Right lobe of liver (tissue), 6 donors: ENCODE results near the gene ITPR1. TPM values are rescaled to one million over a fixed set of nuclear protein-coding genes. Genes with fewer than 3 reads are reported as not detected.

Experiments
- ATAC-seq, 4 donors: fragments of 200-7000 bp; cut with Tn5 transposase; one replicate each; pipeline ENCODE4 v1.9.1; 2020; ENCODE audit warnings: mild to moderate bottlenecking in 4 of 4, moderate library complexity in 4 of 4
- DNase-seq, 3 donors: peaks; one replicate each; pipeline ENCODE4 v3.0.0-alpha.2; 2020
- H3K27ac ChIP-seq, 3 donors: fragments of 200-600 bp; one replicate each; pipeline ENCODE4 v1.8.0; 2022
- H3K27me3 ChIP-seq, 2 donors: fragments of 200-600 bp; one replicate each; pipeline ENCODE4 v1.8.0; 2022
- H3K36me3 ChIP-seq, 4 donors: fragments of 200-600 bp; sonication (generic) in 1 of 4; one replicate each; pipeline versions ENCODE4 v1.5.1 to v1.8.0; 2017 to 2022; ENCODE audit warnings: control low read depth in 1 of 4
- H3K4me1 ChIP-seq, 4 donors: fragments of 200-600 bp; sonication (generic) in 1 of 4; one replicate each; pipeline versions ENCODE4 v1.5.1 to v1.8.0; 2017 to 2022; ENCODE audit warnings: control low read depth in 1 of 4
- H3K4me3 ChIP-seq, 3 donors: fragments of 200-600 bp; one replicate each; pipeline ENCODE4 v1.8.0; 2022
- H3K9me3 ChIP-seq, 4 donors: fragments of 200-600 bp; sonication (generic) in 1 of 4; one replicate each; pipeline versions ENCODE4 v1.5.1 to v1.8.0; 2017 to 2022; ENCODE audit warnings: control low read depth in 1 of 4
- CTCF ChIP-seq, 4 donors: fragments of 200-600 bp in 3 of 4; fragments of 450-650 bp in 1 of 4; IDR thresholded peaks; one replicate each; pipeline versions ENCODE4 v1.5.1 to v1.8.0; 2016 to 2022; ENCODE audit warnings: antibody characterized with exemption in 4 of 4, mild to moderate bottlenecking in 2 of 4
- POLR2A ChIP-seq: fragments of 450-650 bp; IDR thresholded peaks from one replicate; pipeline ENCODE4 v1.6.1; 2017; ENCODE audit warnings: antibody characterized with exemption, mild to moderate bottlenecking
- WGBS: methylation state at CpG from one replicate; pipeline ENCODE4 v1.1.6; 2018; ENCODE audit warnings: low coverage, low lambda C conversion rate; ENCODE audit not compliant: insufficient coverage; ENCODE audit errors: missing lambda C conversion rate; 5-methylcytosine and 5-hydroxymethylcytosine counted together
- intact Hi-C, 2 donors: fragments of 100-400 bp; cut with DNase I; formaldehyde crosslinking; loops; one replicate each; pipeline versions ENCODE4 v1.11.2 to v1.14.1; 2022
- total RNA-seq, 6 experiments: library from RNA; depleted of rRNA in 2 of 6; stranded (reverse); fragments of >200 nt in 2 of 6; fragmentation: NEBNext Ultra II Directional in 3 of 6; extraction: Animal tissue kit (Norgen Biotek cat#: 25700) in 3 of 6; gene quantifications; one replicate each; pipeline versions ENCODE4 v1.1.0 to v1.2.4, GENCODE V29; 2016 to 2023
- donor health status: DM: no; HTN: yes; CAD: no.
- donor health status: DM: no; HTN: no; CAD: no.
- donor health status: DM: no; HTN: no; CAD: no.
- donor health status: DM: no; HTN: yes; CAD: no.
- donor health status: DM: no; HTN: yes; CAD: no.

Gene ITPR1
- total RNA-seq, 6 experiments from 2014 or later: 6.5 to 16.2 (median 11.5) TPM

GRCh38 chr3:4886448-4886847, 393.3 kb downstream of the ITPR1 start:
- Histone ChIP-seq H3K4me1 (no peaks in the 10 kb centered on the region), H3K9me3 (no peaks in the 10 kb centered on the region), H3K36me3 (no peaks in the 10 kb centered on the region), H3K4me3 (no peak overlapping the region), H3K27ac (no peak overlapping the region), H3K27me3 (no peaks in the 10 kb centered on the region)
- no peak for TF ChIP-seq POLR2A
- TF ChIP-seq CTCF (IDR thresholded peaks at IDR 0.05): no peak
- intact Hi-C loops: no loop called here
- no peak for ATAC-seq
- WGBS: 95% methylated on average over 6 of the region's 7 CpGs
- no peak for DNase-seq

GRCh38 chr3:4887177-4887576, 394.0 kb downstream of the ITPR1 start:
- H3K4me1 ChIP-seq: no peaks in the 10 kb centered on the region
- 50% methylated on average over 7 of the region's 8 CpGs for WGBS
- no peak for TF ChIP-seq POLR2A
- TF ChIP-seq CTCF (IDR thresholded peaks at IDR 0.05): no peak
- H3K9me3 ChIP-seq: no peaks in the 10 kb centered on the region
- no peaks in the 10 kb centered on the region for H3K36me3 ChIP-seq
- ATAC-seq (peak in 1 of 4 donors; percentile 68), DNase-seq (no peak)
- intact Hi-C loops: no loop called here
- H3K27ac ChIP-seq: no peak overlapping the region
- H3K27me3 ChIP-seq: no peaks in the 10 kb centered on the region
- no peak overlapping the region for H3K4me3 ChIP-seq

GRCh38 chr3:4888913-4889846, 396.0 kb downstream of the ITPR1 start:
- H3K4me1 ChIP-seq: no peaks in the 10 kb centered on the region
- TF ChIP-seq POLR2A (no peak), CTCF (IDR thresholded peaks at IDR 0.05) (no peak)
- no peak overlapping the region for H3K4me3 ChIP-seq
- no peak for DNase-seq
- 75% methylated on average over 4 of the region's 4 CpGs for WGBS
- H3K27ac ChIP-seq: no peak overlapping the region
- intact Hi-C loops: no loop called here
- H3K27me3 ChIP-seq: no peaks in the 10 kb centered on the region
- ATAC-seq: peak; percentile 36 to 78 (median 60)
- H3K9me3 ChIP-seq: no peaks in the 10 kb centered on the region
- no peaks in the 10 kb centered on the region for H3K36me3 ChIP-seq

- Histone ChIP-seq H3K4me3 (no peak overlapping the region), H3K9me3 (no peaks in the 10 kb centered on the region), H3K36me3 (no peaks in the 10 kb centered on the region), H3K27ac (no peak overlapping the region), H3K27me3 (no peaks in the 10 kb centered on the region), H3K4me1 (no peaks in the 10 kb centered on the region)
- DNase-seq (no peak), ATAC-seq (peak in 2 of 4 donors; percentile 36 to 68)
- intact Hi-C loops: no loop called here
- TF ChIP-seq POLR2A: no peak
- no peak for TF ChIP-seq CTCF (IDR thresholded peaks at IDR 0.05)
- 58% methylated on average over 3 of the region's 3 CpGs for WGBS
Observed at GRCh38 chr3:4889896-4890295, 396.7 kb downstream of the ITPR1 start.
